HG03135 (cell line): ENCODE results near the gene EP400.

Experiments
- ATAC-seq: cut with Tn5 transposase; IDR thresholded peaks from one replicate; pipeline ENCODE4 v1.9.1; 2021; ENCODE audit warnings: mild to moderate bottlenecking, moderate library complexity; ENCODE audit not compliant: unreplicated experiment

EP400 gene

GRCh38 chr12:131912518-131913274, 37.0 kb upstream of the EP400 start:
- ATAC-seq = no peak

- ATAC-seq = no peak
These were observed 36.1 kb upstream of the EP400 start for GRCh38 chr12:131913666-131914065.

- no peak for ATAC-seq
These were observed 35.5 kb upstream of the EP400 start for GRCh38 chr12:131914179-131914702.

GRCh38 chr12:131915000-131915689, 34.6 kb upstream of the EP400 start:
- no peak for ATAC-seq

DNA sequence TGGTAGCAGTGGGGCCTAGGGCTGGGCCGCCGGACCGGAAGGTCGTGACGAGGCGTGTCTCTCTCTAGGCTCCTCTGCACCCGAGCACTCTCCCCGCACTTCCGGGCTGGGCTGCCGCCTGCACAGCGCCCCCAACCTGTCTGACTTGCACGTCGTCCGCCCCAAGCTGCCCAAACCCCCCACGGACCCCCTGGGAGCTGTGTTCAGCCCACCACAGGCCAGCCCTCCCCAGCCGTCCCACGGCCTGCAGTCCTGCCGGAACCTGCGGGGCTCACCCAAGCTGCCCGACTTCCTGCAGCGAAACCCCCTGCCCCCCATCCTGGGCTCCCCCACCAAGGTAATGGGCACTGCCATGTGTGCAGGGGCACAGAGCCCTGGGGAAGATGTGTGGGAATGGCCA, 33.9 kb upstream of the EP400 start:
- no peak for ATAC-seq

- no peak for ATAC-seq
These were observed 33.2 kb upstream of the EP400 start for GRCh38 chr12:131916306-131917138.

- ATAC-seq = no peak
These were observed 32.5 kb upstream of the EP400 start for GRCh38 chr12:131917139-131917710.

DNA sequence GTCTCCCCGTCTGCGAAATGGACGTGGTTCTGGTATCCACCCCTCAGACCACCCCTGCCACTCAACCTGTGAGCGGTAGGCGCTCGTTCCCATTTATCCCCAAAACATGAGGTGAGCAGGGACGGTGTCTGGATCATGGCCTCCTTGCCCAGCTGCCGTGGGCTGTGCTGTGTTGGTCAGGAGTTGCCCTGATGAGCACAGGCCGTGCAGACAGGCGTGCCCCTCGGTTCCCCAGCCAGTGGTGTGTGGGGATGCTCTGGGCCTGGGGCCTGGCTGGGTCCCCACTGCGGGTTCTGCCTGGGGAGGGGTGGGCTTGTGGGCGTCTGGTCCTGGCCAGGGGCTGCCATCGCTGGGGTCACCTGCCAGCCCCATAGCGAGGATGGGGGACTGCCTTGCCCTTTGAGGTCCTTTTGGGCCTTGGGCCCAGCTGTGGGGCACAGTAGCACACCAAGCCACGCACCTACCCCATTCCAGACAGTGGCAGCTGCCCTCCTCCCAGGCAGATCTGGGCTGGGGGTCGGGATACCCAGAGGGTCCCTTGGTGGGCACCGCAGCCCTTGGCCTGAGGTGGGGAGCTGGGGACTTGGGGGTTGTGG, 31.9 kb upstream of the EP400 start:
- no peak for ATAC-seq

GRCh38 chr12:131918311-131919050, 31.3 kb upstream of the EP400 start:
- no peak for ATAC-seq

DNA sequence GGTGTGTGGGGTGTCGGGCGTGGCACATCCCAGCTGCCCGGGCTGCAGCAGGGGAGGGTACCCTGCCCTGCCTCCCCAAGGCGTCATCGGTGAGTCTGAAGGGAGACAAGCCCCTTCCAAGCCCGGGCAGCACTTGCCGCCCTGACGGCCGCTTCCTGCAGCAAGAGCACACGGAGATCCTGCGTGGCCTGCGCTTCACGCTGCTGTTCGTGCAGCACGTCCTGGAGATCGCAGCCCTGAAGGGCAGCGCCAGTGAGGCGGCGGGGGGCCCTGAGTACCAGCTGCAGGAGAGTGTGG, 30.7 kb upstream of the EP400 start:
- ATAC-seq = no peak

DNA sequence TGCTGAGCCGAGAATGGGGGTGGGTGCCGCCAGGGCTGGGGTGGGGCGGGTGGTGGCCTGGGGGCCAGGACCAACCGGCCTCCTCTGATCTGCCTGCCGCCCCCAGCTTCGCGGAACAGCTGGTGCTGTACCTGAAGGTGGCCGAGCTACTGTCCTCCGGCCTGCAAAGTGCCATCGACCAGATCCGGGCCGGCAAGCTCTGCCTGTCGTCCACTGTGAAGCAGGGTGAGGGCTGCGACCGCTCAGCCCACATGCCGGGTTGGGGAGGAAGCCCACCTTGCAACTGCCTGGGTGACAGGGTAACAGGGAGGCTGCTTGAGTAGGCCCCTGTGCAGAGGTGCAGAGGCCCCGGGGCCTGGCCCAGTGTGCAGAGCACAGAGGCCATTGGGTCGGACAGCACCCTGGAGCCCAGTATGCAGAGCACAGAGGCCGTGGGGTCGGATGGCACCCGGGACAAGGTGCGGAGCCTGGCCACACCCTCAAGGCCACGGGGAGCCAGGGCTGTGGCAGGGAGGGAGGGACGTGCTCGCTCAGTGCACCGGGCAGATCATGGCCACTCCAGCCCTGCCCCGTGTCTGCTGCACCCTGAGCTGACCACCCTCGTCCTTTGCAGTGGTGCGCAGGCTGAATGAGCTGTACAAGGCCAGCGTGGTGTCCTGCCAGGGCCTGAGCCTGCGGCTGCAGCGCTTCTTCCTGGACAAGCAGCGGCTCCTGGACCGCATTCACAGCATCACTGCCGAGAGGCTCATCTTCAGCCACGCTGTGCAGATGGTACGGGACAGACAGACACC, 30.2 kb upstream of the EP400 start:
- no peak for ATAC-seq

DNA sequence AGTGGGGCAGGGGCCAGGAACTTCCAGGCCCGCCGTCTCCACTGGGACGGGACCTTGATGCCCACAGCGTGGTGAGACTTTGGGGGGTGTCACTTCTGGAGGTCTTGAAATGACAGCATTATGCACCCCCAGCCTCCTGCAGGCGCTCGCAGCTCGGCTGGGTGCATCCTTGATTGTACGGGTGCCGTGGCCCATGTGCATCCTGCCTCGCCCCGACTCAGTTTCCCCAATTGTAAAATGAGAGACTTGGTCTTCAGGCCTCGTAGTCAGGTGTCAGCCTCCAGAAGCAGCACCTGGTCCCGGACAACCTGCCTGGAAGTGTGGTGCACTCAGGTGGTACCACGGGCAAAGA, 29.6 kb upstream of the EP400 start:
- ATAC-seq = no peak

DNA sequence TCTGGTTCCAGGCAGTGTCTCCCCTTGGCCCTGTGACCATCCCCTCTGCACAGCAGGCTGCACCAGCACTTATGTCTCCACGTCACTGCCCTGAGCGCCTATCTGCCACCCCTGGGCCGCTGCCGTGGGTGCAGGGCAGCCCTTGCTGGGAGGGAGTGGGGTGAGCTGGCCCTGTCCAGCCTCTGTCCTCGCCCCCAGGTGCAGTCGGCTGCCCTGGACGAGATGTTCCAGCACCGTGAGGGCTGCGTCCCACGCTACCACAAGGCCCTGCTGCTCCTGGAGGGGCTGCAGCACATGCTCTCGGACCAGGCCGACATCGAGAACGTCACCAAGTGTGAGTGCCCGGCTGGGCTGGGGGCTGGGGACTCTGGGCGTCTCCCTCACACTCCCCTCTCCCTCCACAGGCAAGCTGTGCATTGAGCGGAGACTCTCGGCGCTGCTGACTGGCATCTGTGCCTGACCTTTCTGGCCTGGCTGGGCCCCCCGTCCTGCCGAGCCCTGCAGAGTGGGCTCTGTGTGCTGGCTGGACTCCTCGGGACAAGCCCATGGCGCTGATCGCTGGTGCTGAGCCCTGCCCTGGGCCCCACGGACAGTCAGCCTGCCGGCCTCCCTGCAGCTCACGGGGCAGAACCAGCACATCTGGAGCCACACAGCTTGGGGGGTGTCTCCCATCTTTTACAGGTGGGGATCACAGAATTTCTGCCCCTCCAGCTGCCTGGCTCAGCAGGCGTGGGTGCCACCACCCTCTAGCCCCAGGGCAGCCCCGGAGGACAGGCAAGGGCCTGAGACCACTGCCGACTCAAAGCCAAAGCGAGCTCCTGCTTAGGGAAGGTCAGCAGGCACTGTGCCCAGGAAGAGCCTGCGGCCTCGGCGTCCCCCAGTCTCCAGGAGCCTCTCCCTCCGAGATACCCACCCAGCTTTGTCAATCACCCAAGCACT, 28.6 kb upstream of the EP400 start:
- no peak for ATAC-seq

- ATAC-seq = no peak
These were observed 27.6 kb upstream of the EP400 start for GRCh38 chr12:131921866-131922769.

DNA sequence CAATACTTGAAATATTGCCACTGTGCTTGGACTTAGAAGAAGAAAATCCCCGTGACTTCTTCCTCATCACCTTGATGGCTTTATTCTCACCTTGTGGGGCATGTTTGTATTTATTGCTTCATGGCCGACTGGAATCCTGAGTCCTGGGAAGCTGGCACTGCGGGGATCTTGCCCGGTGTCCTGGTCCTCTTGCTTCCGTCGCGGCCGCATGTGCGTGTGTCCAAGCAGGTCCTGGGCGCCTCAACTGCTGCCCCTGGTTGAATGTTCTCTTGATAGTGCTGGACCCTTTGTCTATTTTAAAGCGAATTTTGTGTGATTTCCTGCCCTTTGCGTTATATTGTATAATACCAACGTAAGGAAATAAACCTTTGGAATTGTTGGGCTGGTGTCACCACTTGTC, 27.0 kb upstream of the EP400 start:
- no peak for ATAC-seq

DNA sequence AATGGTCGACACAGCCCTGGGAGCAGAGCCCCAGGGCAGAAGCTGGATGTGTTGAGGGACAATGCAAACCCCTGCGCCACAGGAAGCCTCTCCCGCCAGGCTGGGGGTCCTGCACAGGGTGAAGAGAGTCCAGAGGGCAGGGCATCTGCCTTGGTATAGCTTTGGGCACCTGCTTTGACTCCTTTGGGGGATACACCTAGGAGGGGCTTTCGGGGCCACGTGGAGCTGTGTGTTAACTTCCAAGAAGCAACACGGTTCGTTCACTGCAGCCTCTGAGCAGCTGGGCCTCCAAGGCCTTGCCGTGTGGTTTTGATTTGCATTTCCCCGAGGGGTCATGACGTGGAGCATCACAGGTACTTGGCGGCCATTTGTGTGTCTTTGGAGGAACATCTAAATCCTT, 26.5 kb upstream of the EP400 start:
- peak; percentile 81 for ATAC-seq
